Dendritic cell treated with granulocyte-macrophage colony-stimulating factor and Interleukin-4, amounts not matched to agents 40 ng/mL and 50 ng/mL, for 4 days (primary cell): Measurements from ENCODE around the gene FRMD8.
"Not testable (repeated sequence)": the region's sequence is repeated elsewhere in the genome, so short reads cannot be mapped to it uniquely, and the experiment has no call there.

ENCODE experiments used
- H3K27ac Mint-ChIP-seq: one replicate; pipeline ENCODE4 v1.8.0; 2022; ENCODE audit warnings: mild to moderate bottlenecking, mixed read lengths
- H3K27me3 Mint-ChIP-seq: one replicate; pipeline ENCODE4 v1.8.0; 2022; ENCODE audit warnings: mild to moderate bottlenecking, mixed read lengths
- H3K36me3 Mint-ChIP-seq: one replicate; pipeline ENCODE4 v1.8.0; 2022; ENCODE audit warnings: low read depth, mixed read lengths
- H3K4me1 Mint-ChIP-seq: one replicate; pipeline ENCODE4 v1.8.0; 2022; ENCODE audit warnings: low read depth, mixed read lengths
- H3K4me3 Mint-ChIP-seq: one replicate; pipeline ENCODE4 v1.8.0; 2022; ENCODE audit warnings: mild to moderate bottlenecking, moderate library complexity, mixed read lengths
- H3K9me3 Mint-ChIP-seq: one replicate; pipeline ENCODE4 v1.8.0; 2022; ENCODE audit warnings: mixed read lengths
- intact Hi-C: fragments of 100-400 bp; cut with micrococcal nuclease; formaldehyde crosslinking; loops from one replicate; pipeline ENCODE4 v1.15.0; 2022

FRMD8 gene

DNA sequence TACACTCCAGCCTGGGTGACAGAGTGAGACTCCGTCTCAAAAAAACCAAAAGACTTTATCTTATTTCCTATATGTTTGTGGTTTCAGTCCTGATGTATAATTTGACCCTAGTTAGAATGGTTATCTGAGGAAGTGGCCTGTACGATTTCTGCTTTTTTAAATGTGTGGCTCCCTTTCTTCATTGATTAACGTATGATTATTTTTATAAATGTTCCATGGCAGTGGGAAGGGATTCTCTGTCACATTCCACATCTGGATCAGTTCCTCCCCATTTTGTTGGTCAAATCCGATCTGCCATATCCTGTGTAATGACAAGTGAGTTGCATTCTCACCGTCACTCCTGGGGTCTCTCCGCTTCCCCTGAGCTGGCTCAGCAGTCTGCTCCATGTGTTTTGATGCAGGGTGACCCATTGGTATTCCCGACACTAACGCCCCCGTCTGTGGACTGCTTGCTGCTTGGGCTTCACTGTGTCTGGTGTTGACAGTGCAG, 56.5 kb downstream of the FRMD8 start:
- Mint-ChIP-seq H3K27ac (peak overlapping the region; percentile 77), H3K4me3 (no peak overlapping the region), H3K4me1 (peaks cover 75% of the 10 kb centered on the region), H3K27me3 (no peaks in the 10 kb centered on the region), H3K36me3 (peaks cover 94% of the 10 kb centered on the region), H3K9me3 (no peaks in the 10 kb centered on the region)
- intact Hi-C loops: no loop called here

DNA sequence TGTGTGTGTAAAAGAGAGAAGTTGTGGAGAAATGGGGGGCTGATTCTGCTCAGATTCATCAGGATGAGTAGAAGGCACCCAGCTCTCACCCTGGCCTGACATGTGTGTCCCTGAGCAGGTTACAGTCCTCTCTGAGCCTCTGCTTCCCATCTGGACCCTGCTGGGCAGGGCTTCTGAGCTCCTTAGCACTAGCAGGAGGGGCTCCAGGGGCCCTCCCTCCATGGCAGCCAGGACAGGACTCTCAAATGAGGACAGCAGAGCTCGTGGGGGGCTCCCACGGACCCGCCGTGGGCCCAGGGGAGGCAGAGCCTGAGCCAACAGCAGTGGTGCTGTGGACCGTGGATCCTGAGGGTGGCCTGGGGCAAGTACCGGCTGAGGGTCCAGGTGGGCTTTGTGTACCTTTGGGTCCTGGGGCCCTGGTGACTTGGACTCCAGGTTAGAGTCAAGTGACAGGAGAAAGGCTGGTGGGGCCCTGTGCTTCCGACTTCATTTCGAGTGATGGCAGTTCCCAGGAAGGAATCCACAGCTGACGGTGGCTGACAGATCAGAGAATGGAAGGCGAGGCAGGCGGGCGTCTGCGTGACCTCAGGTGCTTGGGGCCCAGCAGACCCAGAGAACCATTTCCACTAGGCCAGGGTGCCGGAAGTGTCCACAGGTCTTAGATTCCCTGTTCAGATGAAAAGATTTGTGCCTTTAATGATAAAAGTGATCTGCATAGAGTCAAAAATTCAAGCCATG, 58.0 kb downstream of the FRMD8 start:
- Mint-ChIP-seq H3K27ac (peak overlapping the region; percentile 77), H3K27me3 (no peaks in the 10 kb centered on the region), H3K36me3 (peaks cover 78% of the 10 kb centered on the region), H3K9me3 (no peaks in the 10 kb centered on the region), H3K4me1 (peaks cover 61% of the 10 kb centered on the region), H3K4me3 (no peak overlapping the region)
- intact Hi-C loops: no loop called here

GRCh38 chr11:65445101-65445603, 58.7 kb downstream of the FRMD8 start:
- H3K27me3 Mint-ChIP-seq: no peaks in the 10 kb centered on the region
- intact Hi-C loops: no loop called here
- H3K4me1 Mint-ChIP-seq: peaks cover 54% of the 10 kb centered on the region
- peaks cover 71% of the 10 kb centered on the region for H3K36me3 Mint-ChIP-seq
- no peak overlapping the region for H3K4me3 Mint-ChIP-seq
- peak overlapping the region; percentile 77 for H3K27ac Mint-ChIP-seq
- H3K9me3 Mint-ChIP-seq: no peaks in the 10 kb centered on the region

GRCh38 chr11:65445604-65446445, 59.4 kb downstream of the FRMD8 start:
- Mint-ChIP-seq H3K4me3 (no peak overlapping the region), H3K36me3 (peaks cover 64% of the 10 kb centered on the region), H3K27me3 (peaks cover under 1% of the 10 kb centered on the region), H3K27ac (peak overlapping the region; percentile 77), H3K9me3 (no peaks in the 10 kb centered on the region), H3K4me1 (peaks cover 50% of the 10 kb centered on the region)
- intact Hi-C loops: no loop called here

DNA sequence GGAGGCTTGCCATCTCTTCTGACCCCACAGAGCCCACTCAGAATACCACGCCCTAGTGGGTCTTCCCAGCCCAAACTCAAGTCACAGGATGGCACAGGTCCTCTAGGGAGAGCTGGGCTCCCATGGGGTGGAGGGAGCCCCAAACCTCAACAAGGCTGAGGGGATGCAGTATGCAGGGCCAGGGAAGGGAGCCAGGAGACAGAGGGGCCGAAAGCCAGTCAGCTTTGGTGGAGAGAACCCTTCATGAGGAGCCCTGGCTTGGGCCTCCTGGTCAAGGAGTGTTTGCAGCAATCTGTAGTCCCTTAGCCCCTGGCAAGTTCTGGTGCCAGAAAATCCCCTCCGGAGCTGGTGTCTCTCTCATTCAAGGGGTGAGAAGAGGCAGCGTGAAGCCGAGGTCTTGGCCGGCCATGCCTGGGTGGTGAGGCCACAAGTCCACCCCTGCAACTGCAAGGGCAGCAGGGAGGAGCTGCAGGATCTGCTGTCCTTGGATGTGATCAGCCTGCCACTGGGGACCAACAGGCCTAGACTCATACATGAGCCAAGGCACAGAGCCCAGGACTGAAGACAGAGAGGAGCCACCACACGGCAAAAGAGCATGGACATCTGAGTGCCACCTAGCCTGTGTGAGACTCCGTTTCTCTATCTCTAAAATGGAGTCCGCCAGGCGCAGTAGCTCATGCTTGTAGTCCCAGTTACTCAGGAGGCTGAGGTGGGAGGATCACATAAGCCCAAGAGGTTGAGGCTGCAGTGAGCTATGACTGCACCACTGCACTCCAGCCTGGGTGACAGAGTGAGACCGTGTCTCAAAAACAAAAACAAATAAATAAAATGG, 60.2 kb downstream of the FRMD8 start:
- Mint-ChIP-seq H3K4me1 (peaks cover 46% of the 10 kb centered on the region), H3K27ac (peak overlapping the region; percentile 77), H3K9me3 (no peaks in the 10 kb centered on the region), H3K27me3 (peaks cover 2% of the 10 kb centered on the region), H3K4me3 (no peak overlapping the region), H3K36me3 (peaks cover 57% of the 10 kb centered on the region)
- intact Hi-C loops: no loop called here

GRCh38 chr11:65448074-65448417, 61.6 kb downstream of the FRMD8 start:
- Mint-ChIP-seq H3K36me3 (peaks cover 43% of the 10 kb centered on the region), H3K27me3 (peaks cover 2% of the 10 kb centered on the region), H3K27ac (peak overlapping the region; percentile 34), H3K4me3 (no peak overlapping the region), H3K9me3 (no peaks in the 10 kb centered on the region), H3K4me1 (peaks cover 42% of the 10 kb centered on the region)
- intact Hi-C loops: no loop called here

DNA sequence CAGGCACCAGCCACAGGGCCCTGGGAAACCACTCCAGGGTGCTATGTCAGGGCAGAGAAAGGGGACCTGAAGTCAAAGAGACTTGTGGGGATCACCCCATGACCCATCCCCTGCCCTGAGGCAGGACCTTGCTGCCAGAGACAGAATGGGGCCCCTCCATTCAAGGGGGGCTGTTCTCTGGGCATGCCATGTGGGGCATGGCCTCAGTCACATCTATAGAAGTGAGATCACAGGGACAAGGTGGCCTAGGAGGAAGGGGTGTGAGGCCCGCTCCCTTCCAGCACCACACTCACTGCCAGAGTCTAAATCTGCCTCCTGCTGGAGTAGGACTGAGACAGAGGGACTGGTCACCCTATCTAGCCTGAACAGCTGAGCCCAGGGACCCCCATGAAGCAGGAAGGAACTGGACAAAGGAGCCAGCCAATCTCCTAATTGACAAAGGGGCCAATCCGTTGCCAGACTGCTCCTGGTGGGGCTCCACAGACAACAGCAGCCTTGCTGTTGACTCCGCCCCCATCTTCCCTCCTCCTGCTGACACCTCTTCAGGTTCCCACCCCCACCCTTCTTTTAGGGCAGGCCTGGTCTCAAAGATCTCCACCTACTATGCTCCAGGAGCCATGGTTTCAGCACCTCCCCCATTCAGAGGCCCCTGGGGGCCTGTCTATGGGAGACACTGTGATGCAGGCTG, 62.1 kb downstream of the FRMD8 start:
- peaks cover 38% of the 10 kb centered on the region for H3K36me3 Mint-ChIP-seq
- intact Hi-C loops: no loop called here
- H3K9me3 Mint-ChIP-seq: no peaks in the 10 kb centered on the region
- peaks cover 42% of the 10 kb centered on the region for H3K4me1 Mint-ChIP-seq
- H3K27ac Mint-ChIP-seq: peak overlapping the region; percentile 34
- no peak overlapping the region for H3K4me3 Mint-ChIP-seq
- H3K27me3 Mint-ChIP-seq: peaks cover 2% of the 10 kb centered on the region

DNA sequence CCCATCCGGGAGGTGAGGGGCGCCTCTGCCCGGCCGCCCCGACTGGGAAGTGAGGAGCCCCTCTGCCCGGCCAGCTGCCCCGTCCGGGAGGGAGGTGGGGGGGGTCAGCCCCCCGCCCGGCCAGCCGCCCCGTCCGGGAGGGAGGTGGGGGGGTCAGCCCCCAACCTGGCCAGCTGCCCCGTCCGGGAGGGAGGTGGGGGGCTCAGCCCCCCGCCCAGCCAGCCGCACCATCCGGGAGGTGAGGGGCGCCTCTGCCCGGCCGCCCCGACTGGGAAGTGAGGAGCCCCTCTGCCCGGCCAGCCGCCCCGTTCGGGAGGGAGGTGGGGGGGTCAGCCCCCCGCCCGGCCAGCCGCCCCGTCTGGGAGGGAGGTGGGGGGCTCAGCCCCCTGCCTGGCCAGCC, 64.9 kb downstream of the FRMD8 start:
- Mint-ChIP-seq H3K4me1 (peaks cover 44% of the 10 kb centered on the region), H3K27ac (peak overlapping the region; percentile 63), H3K36me3 (peaks cover 11% of the 10 kb centered on the region)
- intact Hi-C loops, H3K4me3 Mint-ChIP-seq, H3K9me3 Mint-ChIP-seq, H3K27me3 Mint-ChIP-seq: not testable (repeated sequence)

- H3K9me3 Mint-ChIP-seq, H3K4me3 Mint-ChIP-seq, intact Hi-C loops, H3K36me3 Mint-ChIP-seq, H3K27me3 Mint-ChIP-seq: not testable (repeated sequence)
- Mint-ChIP-seq H3K27ac (peak overlapping the region; percentile 66), H3K4me1 (peaks cover 38% of the 10 kb centered on the region)
These were observed 65.8 kb downstream of the FRMD8 start for GRCh38 chr11:65452259-65452658.

DNA sequence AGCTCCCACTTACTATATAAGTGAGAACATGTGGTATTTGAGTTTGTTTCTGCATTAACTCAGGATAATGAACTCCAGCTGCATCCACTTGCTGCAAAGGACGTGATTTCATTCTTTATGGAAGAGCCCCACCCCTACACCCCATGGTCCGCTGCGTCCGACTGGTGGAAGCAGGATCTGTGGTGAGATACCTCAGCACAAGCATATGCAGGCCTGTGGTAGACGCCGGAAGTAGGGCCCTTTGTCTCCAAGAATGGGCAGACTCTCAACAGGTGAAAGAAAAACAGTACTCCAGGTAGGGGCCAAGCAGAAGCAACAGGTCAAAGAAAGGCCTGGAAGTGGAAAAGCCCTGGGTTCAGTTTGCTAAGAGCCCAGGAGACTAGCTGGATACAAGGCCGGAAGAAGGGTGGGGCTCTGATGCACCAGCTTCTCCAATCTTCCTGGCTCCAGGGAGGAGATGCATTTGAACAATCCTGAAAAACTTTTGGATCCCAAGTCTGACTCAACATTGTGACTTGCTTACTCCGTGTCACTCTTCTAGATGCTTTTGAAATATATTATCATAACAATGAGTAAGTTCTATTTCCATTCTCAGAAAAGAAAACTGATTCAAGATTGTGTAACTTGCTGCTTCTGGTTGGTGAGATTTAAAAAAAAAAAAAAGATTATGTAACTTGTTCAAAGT, 66.5 kb downstream of the FRMD8 start:
- Mint-ChIP-seq H3K27me3 (peaks cover 2% of the 10 kb centered on the region), H3K9me3 (no peaks in the 10 kb centered on the region), H3K27ac (peak overlapping the region; percentile 66), H3K4me3 (no peak overlapping the region), H3K36me3 (no peaks in the 10 kb centered on the region), H3K4me1 (peaks cover 37% of the 10 kb centered on the region)
- intact Hi-C loops: no loop called here

DNA sequence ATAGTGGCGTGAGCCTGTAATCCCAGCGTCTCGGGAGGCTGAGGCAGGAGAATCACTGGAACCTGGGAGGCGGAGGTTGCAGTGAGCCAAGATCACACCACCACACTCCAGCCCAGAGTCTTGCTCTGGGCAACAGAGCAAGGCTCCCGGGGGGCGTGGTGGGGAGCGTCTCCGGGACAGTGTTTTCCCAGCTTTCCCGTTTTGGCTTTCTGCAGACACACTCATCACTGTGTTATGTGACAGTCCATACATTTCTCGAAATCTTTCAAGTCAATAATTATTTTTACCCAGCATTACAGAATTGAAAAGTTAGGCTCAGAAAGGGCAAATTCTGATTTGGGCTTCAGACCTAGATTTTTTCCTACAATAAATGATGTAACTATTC, 67.9 kb downstream of the FRMD8 start:
- H3K36me3 Mint-ChIP-seq: no peaks in the 10 kb centered on the region
- H3K4me1 Mint-ChIP-seq: peaks cover 39% of the 10 kb centered on the region
- H3K9me3 Mint-ChIP-seq: no peaks in the 10 kb centered on the region
- peak overlapping the region; percentile 92 for H3K27ac Mint-ChIP-seq
- H3K4me3 Mint-ChIP-seq: peak overlapping the region; percentile 97
- peaks cover 2% of the 10 kb centered on the region for H3K27me3 Mint-ChIP-seq
- intact Hi-C loops: no loop called here

DNA sequence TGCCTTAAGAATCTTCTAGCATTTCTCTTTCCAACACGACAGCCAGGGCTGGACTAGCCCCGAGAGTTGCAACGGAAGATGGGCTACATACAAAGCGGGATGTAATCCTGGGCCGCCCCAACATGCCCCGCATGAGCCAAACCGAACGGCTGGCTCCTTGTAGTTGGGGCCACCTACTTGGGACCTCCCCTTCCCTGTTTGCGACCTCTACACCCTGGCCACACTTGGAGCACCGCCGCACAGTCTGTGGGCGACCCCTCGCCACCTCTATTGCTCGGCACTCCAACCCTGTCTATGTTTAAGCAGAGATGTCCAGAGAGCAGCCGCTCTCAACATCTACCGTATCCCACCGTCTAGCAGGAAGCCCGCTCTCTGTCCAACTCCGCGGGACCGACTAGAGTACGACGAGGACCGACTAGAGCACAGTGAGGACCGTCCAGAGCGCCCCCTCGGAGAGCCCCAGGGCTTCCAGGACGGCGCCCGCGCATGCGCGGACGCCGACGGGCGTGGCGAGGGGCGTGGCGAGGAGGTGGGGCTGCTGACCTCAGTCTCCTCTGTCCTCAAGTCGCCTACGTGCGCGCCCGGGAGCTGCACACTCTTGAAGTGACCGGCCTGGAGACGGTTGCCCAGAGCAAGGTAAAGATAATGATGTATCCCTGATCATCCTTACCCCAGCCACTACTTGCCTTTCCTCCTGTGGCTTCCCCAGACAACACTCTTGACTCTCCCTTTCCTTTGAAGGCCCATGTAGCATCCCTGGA, 68.4 kb downstream of the FRMD8 start:
- Mint-ChIP-seq H3K27me3 (peaks cover 2% of the 10 kb centered on the region), H3K4me1 (peaks cover 43% of the 10 kb centered on the region), H3K9me3 (no peaks in the 10 kb centered on the region), H3K36me3 (no peaks in the 10 kb centered on the region), H3K27ac (peak overlapping the region; percentile 92), H3K4me3 (peak overlapping the region; percentile 97)
- intact Hi-C loops: no loop called here
